IMR-90 (cell line): ENCODE data around the gene ZNF292. TPM values are rescaled to one million over a fixed set of nuclear protein-coding genes. Genes with fewer than 3 reads are reported as not detected.

Source experiments
- ATAC-seq: fragments of 200-7000 bp; cut with Tn5 transposase; 2 replicates; pipeline ENCODE4 v1.9.1; 2020; ENCODE audit warnings: low read depth, mild to moderate bottlenecking, moderate library complexity
- BruUV-seq: library from RNA; stranded (reverse); fragments of 400-500 nt; replicated peaks from 2 replicates; lab custom pipeline; 2021; lab: Mats Ljungman, UMichigan
- CTCF ChIA-PET: fragments of 300-600 bp; formaldehyde crosslinking; extraction: SDS; loops from one replicate; lab custom pipeline; 2021; ENCODE audit warnings: antibody characterized with exemption; lab: Yijun Ruan, JAX
- POLR2A ChIA-PET: fragments of 300-600 bp; sonication (Branson Sonifier 250); formaldehyde crosslinking; loops from one replicate; lab custom pipeline; 2022; ENCODE audit warnings: antibody characterized with exemption; ENCODE audit not compliant: unreplicated experiment; lab: Charles Lee
- DNase-seq: peaks from one replicate; pipeline ENCODE4 v3.0.0; 2013
- H2AFZ ChIP-seq: replicated peaks from 2 replicates; pipeline ENCODE3; 2013; ENCODE audit warnings: low read length, mild to moderate bottlenecking; ENCODE audit not compliant: poor library complexity
- H2AK5ac ChIP-seq: 2 replicates; pipeline ENCODE4 v1.6.1; 2013; ENCODE audit warnings: low read depth, low read length, inconsistent platforms
- H2AK9ac ChIP-seq: replicated peaks from 2 replicates; pipeline ENCODE3; 2013; ENCODE audit warnings: mild to moderate bottlenecking, low read depth, low read length, moderate library complexity; ENCODE audit not compliant: poor library complexity
- H2BK120ac ChIP-seq: 2 replicates; pipeline ENCODE4 v1.6.1; 2013; ENCODE audit warnings: low read depth, low read length, inconsistent platforms
- H2BK15ac ChIP-seq: 3 replicates; pipeline ENCODE4 v1.6.1; 2013; ENCODE audit warnings: low read depth, low read length, inconsistent platforms
- H2BK20ac ChIP-seq: 2 replicates; pipeline ENCODE4 v1.6.1; 2013; ENCODE audit warnings: low read depth, mild to moderate bottlenecking, inconsistent platforms, low read length, moderate library complexity
- H2BK5ac ChIP-seq: 2 replicates; pipeline ENCODE4 v1.6.1; 2013; ENCODE audit warnings: mild to moderate bottlenecking, low read depth, low read length, inconsistent platforms; ENCODE audit not compliant: poor library complexity, severe bottlenecking
- H3K14ac ChIP-seq: replicated peaks from 2 replicates; pipeline ENCODE4 v1.6.1; 2013; ENCODE audit warnings: low read depth, low read length, inconsistent platforms
- H3K18ac ChIP-seq: 2 replicates; pipeline ENCODE4 v1.6.1; 2013; ENCODE audit warnings: low read depth, low read length, control low read depth
- H3K23ac ChIP-seq: 2 replicates; pipeline ENCODE4 v1.6.1; 2013; ENCODE audit warnings: low read depth, low read length, inconsistent platforms
- H3K27ac ChIP-seq: 2 replicates; pipeline ENCODE4 v1.5.1; 2013; ENCODE audit warnings: mild to moderate bottlenecking, control low read depth, low read length; ENCODE audit not compliant: insufficient read depth
- H3K27me3 ChIP-seq: 2 replicates; pipeline ENCODE4 v1.6.1; 2013; ENCODE audit warnings: low read length; ENCODE audit not compliant: control insufficient read depth, insufficient read depth
- H3K36me3 ChIP-seq: 2 replicates; pipeline ENCODE4 v1.6.1; 2013; ENCODE audit warnings: low read length, mixed read lengths; ENCODE audit not compliant: control insufficient read depth, insufficient read depth
- H3K4ac ChIP-seq: 2 replicates; pipeline ENCODE4 v1.6.1; 2013; ENCODE audit warnings: low read depth, low read length, inconsistent platforms
- H3K4me1 ChIP-seq: 2 replicates; pipeline ENCODE4 v1.6.1; 2013; ENCODE audit warnings: low read length, mixed read lengths; ENCODE audit not compliant: control insufficient read depth, insufficient read depth
- H3K4me2 ChIP-seq: 2 replicates; pipeline ENCODE4 v1.6.1; 2013; ENCODE audit warnings: low read depth, mild to moderate bottlenecking, control low read depth, low read length, moderate library complexity
- H3K4me3 ChIP-seq: 2 replicates; pipeline ENCODE4 v1.5.1; 2013; ENCODE audit warnings: low read depth, mild to moderate bottlenecking, control low read depth, low read length, moderate library complexity; ENCODE audit not compliant: insufficient read depth
- H3K56ac ChIP-seq: 2 replicates; pipeline ENCODE4 v1.6.1; 2013; ENCODE audit warnings: low read length, inconsistent platforms; ENCODE audit not compliant: insufficient read depth; ENCODE audit errors: extremely low read depth
- H3K79me1 ChIP-seq, 2 experiments: 2 replicates each; pipeline ENCODE4 v1.6.1; 2013; ENCODE audit warnings: low read length in 2 of 2, inconsistent platforms in 1 of 2, low read depth in 1 of 2
- H3K9ac ChIP-seq: 2 replicates; pipeline ENCODE4 v1.6.1; 2013; ENCODE audit warnings: low read depth, low read length, control low read depth
- H3K9me1 ChIP-seq: 2 replicates; pipeline ENCODE4 v1.6.1; 2013; ENCODE audit warnings: low read length, inconsistent platforms; ENCODE audit not compliant: insufficient read depth
- H3K9me3 ChIP-seq: 2 replicates; pipeline ENCODE4 v1.6.1; 2013; ENCODE audit warnings: low read length; ENCODE audit not compliant: control insufficient read depth, insufficient read depth
- H4K20me1 ChIP-seq: 2 replicates; pipeline ENCODE4 v1.6.1; 2013; ENCODE audit warnings: low read length, inconsistent platforms; ENCODE audit not compliant: insufficient read depth
- H4K5ac ChIP-seq: 2 replicates; pipeline ENCODE4 v1.6.1; 2013; ENCODE audit warnings: mild to moderate bottlenecking, low read depth, low read length, control low read depth
- H4K8ac ChIP-seq, 2 experiments: 2 replicates each; pipeline ENCODE4 v1.6.1; 2013; ENCODE audit warnings: low read depth in 2 of 2, low read length in 2 of 2, control low read depth in 1 of 2, inconsistent platforms in 1 of 2
- H4K91ac ChIP-seq: 2 replicates; pipeline ENCODE4 v1.6.1; 2013; ENCODE audit warnings: low read depth, low read length, inconsistent platforms; ENCODE audit not compliant: insufficient read depth
- BHLHE40 ChIP-seq: fragments of 150-350 bp; IDR thresholded peaks from 2 replicates; pipeline ENCODE4 v1.6.1; 2016; ENCODE audit warnings: mild to moderate bottlenecking, low read depth, low read length
- CEBPB ChIP-seq: IDR thresholded peaks from 2 replicates; pipeline ENCODE4 v1.6.1; 2012; ENCODE audit warnings: low read depth, low read length, improper control_type of control experiment
- ELK1 ChIP-seq: fragments of 150-350 bp; IDR thresholded peaks from 2 replicates; pipeline ENCODE4 v1.6.1; 2016; ENCODE audit warnings: low read depth, mild to moderate bottlenecking, low read length, moderate library complexity, borderline replicate concordance
- FOS ChIP-seq: fragments of 150-350 bp; IDR thresholded peaks from 2 replicates; pipeline ENCODE4 v1.6.1; 2016; ENCODE audit warnings: low read depth, low read length
- MAFK ChIP-seq: IDR thresholded peaks from 2 replicates; pipeline ENCODE4 v1.6.1; 2012; ENCODE audit warnings: low read depth, low read length, improper control_type of control experiment
- MAZ ChIP-seq: IDR thresholded peaks from 2 replicates; pipeline ENCODE4 v1.6.1; 2012; ENCODE audit warnings: low read depth, mild to moderate bottlenecking, low read length, improper control_type of control experiment, moderate library complexity, borderline replicate concordance
- NFE2L2 ChIP-seq: fragments of 150-350 bp; IDR thresholded peaks from 2 replicates; pipeline ENCODE4 v1.6.1; 2016; ENCODE audit warnings: low read depth, mild to moderate bottlenecking, low read length
- RCOR1 ChIP-seq: IDR thresholded peaks from 2 replicates; pipeline ENCODE4 v1.6.1; 2012; ENCODE audit warnings: mild to moderate bottlenecking, low read length, improper control_type of control experiment; ENCODE audit not compliant: insufficient replicate concordance
- WGBS, 2 experiments: methylation state at CpG; one replicate each; pipeline versions ENCODE4 v1.1.5 to v1.1.7; 2013; ENCODE audit warnings: missing lambda C conversion rate in 2 of 2; ENCODE audit not compliant: insufficient read length in 1 of 2; ENCODE audit errors: extremely low coverage in 2 of 2; 5-methylcytosine and 5-hydroxymethylcytosine counted together
- dilution Hi-C: fragments of 300-500 bp; cut with HindIII; formaldehyde crosslinking; loops from one replicate; pipeline ENCODE4 v1.14.3; 2018; ENCODE audit warnings: low sequenced_read_pairs; ENCODE audit not compliant: unreplicated experiment
- in situ Hi-C: fragments of 300-500 bp; cut with MboI; formaldehyde crosslinking; loops from 3 replicates; pipeline ENCODE4 v1.14.3; 2019; ENCODE audit warnings: low sequenced_read_pairs, inconsistent platforms, mixed read lengths
- intact Hi-C: fragments of 100-400 bp; cut with micrococcal nuclease; formaldehyde crosslinking; loops from 2 replicates; pipeline ENCODE4 v1.10.0; 2022
- polyA plus RNA-seq, 3 experiments: library from polyadenylated mRNA; depleted of rRNA; stranded (reverse); fragments of >200 nt; gene quantifications; 2 replicates each; pipeline ENCODE4 v1.2.3, GENCODE V29; 2012; ENCODE audit warnings: low replicate concordance in 1 of 3
- total RNA-seq: library from RNA; depleted of rRNA; stranded (reverse); fragments of >200 nt; gene quantifications from 2 replicates; pipeline ENCODE4 v1.2.3, GENCODE V29; 2012

The ZNF292 gene
- total and polyA plus RNA-seq, 2 of the 4 experiments (the other 2 are of a cell fraction) = 5.5 to 28.3 TPM

GRCh38 chr6:87151471-87151780, 3.9 kb upstream of the ZNF292 start:
- Histone ChIP-seq H3K9ac (peak overlapping the region; percentile 96), H3K18ac (peak overlapping the region; percentile 24; the same call in 1 of the 2 replicates), H2AFZ (peak overlapping the region; percentile 94), H3K4me3 (peak overlapping the region; percentile 44), H3K9me3 (no peaks in the 10 kb centered on the region), H2BK5ac (peak overlapping the region; percentile 86), H3K56ac (peak overlapping the region; percentile 58; the same call in 1 of the 2 replicates), H2BK120ac (peak overlapping the region; percentile 76; the same call in 1 of the 2 replicates), H3K79me1 (peaks cover 0 to 27% of the 10 kb centered on the region in 2 experiments; a peak in 2 of 4 replicates), H4K8ac (peak overlapping the region; percentile 95 to 99), H3K27me3 (peaks cover under 1% of the 10 kb centered on the region; the same call in 1 of the 2 replicates), H2AK5ac (no peak overlapping the region), H3K14ac (peak overlapping the region; percentile 89), H3K23ac (peak overlapping the region; percentile 90), H3K4ac (peak overlapping the region; percentile 89), H3K9me1 (peaks cover 3% of the 10 kb centered on the region; the same call in 1 of the 2 replicates), H3K4me1 (peaks cover 13% of the 10 kb centered on the region), H2BK20ac (no peak overlapping the region), H3K36me3 (no peaks in the 10 kb centered on the region), H2BK15ac (no peak overlapping the region; the same call in 1 of the 3 replicates), H3K27ac (peak overlapping the region; percentile 96), H3K4me2 (peak overlapping the region; percentile 99), H4K5ac (peak overlapping the region; percentile 97), H2AK9ac (peak overlapping the region; percentile 49), H4K20me1 (peaks cover 7% of the 10 kb centered on the region), H4K91ac (peak overlapping the region; percentile 83)
- ATAC-seq (no peak), DNase-seq (no peak)
- TF ChIP-seq CEBPB (no peak), MAFK (no peak), ELK1 (no peak), NFE2L2 (no peak), MAZ (no peak), FOS (no peak), RCOR1 (no peak), BHLHE40 (no peak)
- no CpG with 5 or more reads among the region's 4 CpGs for WGBS, 2 experiments
- in situ Hi-C loops = no loop called here
- intact Hi-C loops = loop anchor here (10.0 kb wide), 1 partner anchor 323 kb away; the partner anchor contains the start of gene SLC35A1
- dilution Hi-C loops = no loop called here
- no TSS peak for BruUV-seq
- POLR2A ChIA-PET = no interaction called here
- CTCF ChIA-PET = no interaction called here
